Retinal pigment epithelial cell (primary cell): ENCODE data around the gene GAB1.

Source experiments
- DNase-seq: peaks from one replicate; pipeline ENCODE4 v3.0.0-alpha.2; 2010; ENCODE audit warnings: low read depth
- H3K4me3 ChIP-seq: 2 replicates; pipeline ENCODE4 v1.5.1; 2011; ENCODE audit warnings: mild to moderate bottlenecking, low read length, control low read depth, moderate library complexity
- TF ChIP-seq, protein P1 (sequence below): conservative IDR thresholded peaks from 2 replicates; pipeline ENCODE4 v1.5.1; 2011; ENCODE audit warnings: low read depth, low read length, control low read depth, inconsistent platforms

The GAB1 gene

GRCh38 chr4:143294710-143295275, 41.9 kb upstream of the GAB1 start:
- TF ChIP-seq, protein P1, sequence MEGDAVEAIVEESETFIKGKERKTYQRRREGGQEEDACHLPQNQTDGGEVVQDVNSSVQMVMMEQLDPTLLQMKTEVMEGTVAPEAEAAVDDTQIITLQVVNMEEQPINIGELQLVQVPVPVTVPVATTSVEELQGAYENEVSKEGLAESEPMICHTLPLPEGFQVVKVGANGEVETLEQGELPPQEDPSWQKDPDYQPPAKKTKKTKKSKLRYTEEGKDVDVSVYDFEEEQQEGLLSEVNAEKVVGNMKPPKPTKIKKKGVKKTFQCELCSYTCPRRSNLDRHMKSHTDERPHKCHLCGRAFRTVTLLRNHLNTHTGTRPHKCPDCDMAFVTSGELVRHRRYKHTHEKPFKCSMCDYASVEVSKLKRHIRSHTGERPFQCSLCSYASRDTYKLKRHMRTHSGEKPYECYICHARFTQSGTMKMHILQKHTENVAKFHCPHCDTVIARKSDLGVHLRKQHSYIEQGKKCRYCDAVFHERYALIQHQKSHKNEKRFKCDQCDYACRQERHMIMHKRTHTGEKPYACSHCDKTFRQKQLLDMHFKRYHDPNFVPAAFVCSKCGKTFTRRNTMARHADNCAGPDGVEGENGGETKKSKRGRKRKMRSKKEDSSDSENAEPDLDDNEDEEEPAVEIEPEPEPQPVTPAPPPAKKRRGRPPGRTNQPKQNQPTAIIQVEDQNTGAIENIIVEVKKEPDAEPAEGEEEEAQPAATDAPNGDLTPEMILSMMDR, result no peak
- DNase-seq, result no peak
- H3K4me3 ChIP-seq, result no peak overlapping the region

GRCh38 chr4:143296397-143297067, 40.1 kb upstream of the GAB1 start:
- TF ChIP-seq, protein P1, result no peak
- H3K4me3 ChIP-seq, result no peak overlapping the region
- DNase-seq, result no peak

DNA sequence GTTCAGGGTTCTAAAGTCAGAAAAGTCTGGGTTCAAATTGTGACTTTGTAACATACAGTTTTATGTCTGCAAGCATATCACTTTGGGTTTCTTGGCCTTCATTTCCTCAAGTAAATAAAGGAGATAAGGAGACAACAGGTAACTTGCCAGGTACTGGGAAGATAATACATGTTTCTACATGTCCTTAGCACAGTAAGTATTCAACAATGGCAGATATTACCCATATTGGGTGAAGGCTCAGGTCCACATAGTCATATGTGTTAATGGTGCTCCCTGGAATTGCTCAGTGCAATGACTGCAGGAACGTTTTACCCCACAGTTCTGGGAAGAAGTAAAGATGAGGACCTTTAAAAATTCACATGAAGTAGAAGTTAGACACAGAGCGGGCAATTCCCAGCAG, 35.8 kb upstream of the GAB1 start:
- TF ChIP-seq, protein P1, result no peak
- H3K4me3 ChIP-seq, result no peak overlapping the region
- DNase-seq, result no peak

DNA sequence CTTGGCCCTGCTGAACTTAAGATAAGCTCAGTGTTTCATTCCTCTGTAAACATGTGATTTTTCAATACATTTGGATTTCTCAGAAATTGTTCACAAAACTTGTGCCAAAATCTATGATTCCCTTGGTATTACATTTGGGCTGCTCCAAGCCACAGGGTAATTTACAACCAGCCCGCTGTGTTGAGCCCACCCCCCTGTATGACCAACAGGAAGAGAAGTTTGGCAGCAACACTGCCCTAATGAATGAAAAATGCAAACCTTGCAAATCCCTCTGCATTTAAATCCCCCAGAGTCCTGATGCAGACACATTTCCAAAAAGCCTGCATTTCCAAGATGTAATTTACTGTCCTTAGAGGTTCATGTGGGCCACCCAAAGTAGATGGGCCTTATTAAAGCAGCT, 34.1 kb upstream of the GAB1 start:
- no peak for DNase-seq
- H3K4me3 ChIP-seq, result no peak overlapping the region
- TF ChIP-seq, protein P1, result no peak

DNA sequence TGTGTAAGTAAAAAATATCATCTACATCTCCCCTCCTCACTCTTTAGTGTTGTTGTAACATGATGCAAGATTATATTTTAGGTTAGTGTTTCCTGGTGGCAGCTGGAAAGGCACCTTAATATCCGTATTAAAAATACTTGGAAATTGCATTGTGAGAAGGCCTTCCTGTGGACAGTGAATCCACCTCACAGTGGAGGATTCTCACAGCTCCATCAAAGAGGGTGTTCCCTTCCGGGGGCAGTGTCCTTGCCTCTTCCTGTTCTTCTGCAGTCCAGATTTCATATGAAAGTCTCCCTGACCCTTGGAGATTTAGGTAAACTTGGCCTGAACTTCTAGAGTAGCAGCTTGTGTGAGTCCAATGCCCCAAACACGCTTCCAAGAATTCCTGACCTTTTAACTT, 29.9 kb upstream of the GAB1 start:
- H3K4me3 ChIP-seq, result no peak overlapping the region
- TF ChIP-seq, protein P1, result no peak
- DNase-seq, result no peak

DNA sequence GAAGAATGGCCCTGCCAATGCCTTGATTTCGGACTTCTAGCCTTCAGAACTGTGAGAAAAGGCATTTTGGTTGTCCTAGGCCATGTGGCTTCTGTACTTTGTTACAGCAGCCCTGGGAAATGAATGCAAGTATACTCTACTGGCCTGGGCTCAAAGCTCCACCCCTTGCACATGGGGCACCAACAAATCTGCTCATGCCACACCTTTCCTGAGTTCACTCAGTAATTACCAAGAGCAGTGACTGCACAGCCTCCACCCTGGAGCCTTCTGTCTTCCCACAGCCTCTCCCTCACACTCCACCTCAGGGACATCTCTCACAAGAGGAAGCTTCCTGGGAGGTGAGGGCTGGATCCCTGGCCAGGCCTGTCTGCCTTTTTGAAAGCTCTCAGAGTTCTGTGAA, 29.1 kb upstream of the GAB1 start:
- H3K4me3 ChIP-seq, result no peak overlapping the region
- DNase-seq, result no peak
- TF ChIP-seq, protein P1, result no peak

DNA sequence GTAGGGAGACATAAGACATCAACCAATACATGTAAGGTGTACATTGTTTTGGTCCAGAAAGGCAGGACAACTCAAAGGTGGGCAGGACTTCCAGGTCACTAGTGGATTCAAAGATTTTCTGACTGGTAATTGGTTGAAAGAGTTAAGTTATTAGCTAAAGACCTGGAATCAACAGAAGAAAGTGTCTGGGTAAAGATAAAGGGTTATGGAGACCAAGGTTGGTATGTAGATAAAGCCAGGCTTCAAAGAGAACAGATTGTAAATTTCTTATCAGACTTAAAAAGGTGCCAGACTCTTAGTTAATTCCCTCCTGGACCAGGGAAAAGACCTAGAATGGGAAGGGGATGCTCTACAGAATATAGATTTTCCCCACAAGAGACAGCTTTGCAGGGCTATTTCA, 28.3 kb upstream of the GAB1 start:
- no peak overlapping the region for H3K4me3 ChIP-seq
- DNase-seq, result no peak
- TF ChIP-seq, protein P1, result no peak
